Liver (tissue), 9 donors: ENCODE measurements around the gene TENT5C. TPM values are rescaled to one million over a fixed set of nuclear protein-coding genes. Genes with fewer than 3 reads are reported as not detected.

ENCODE experiments used
- DNase-seq: peaks from one replicate; pipeline ENCODE4 v3.0.0-alpha.2; 2017; ENCODE audit warnings: low spot score
- H3K27ac ChIP-seq, 2 donors: one replicate each; pipeline ENCODE4 v1.7.0; 2013; ENCODE audit warnings: inconsistent platforms in 2 of 2, low read length in 2 of 2, control low read depth in 1 of 2, low read depth in 1 of 2, mild to moderate bottlenecking in 1 of 2
- H3K27me3 ChIP-seq, 4 donors: one replicate each; pipeline versions ENCODE4 v1.6.1 to v1.7.0; 2013; ENCODE audit warnings: low read length in 3 of 4, inconsistent platforms in 1 of 4, mild to moderate bottlenecking in 1 of 4, moderate library complexity in 1 of 4; ENCODE audit not compliant: control insufficient read depth in 4 of 4, insufficient read depth in 4 of 4
- H3K36me3 ChIP-seq, 4 donors: one replicate each; pipeline versions ENCODE4 v1.6.1 to v1.7.0; 2013; ENCODE audit warnings: low read length in 3 of 4, mild to moderate bottlenecking in 3 of 4, low read depth in 1 of 4, moderate library complexity in 1 of 4; ENCODE audit not compliant: control insufficient read depth in 4 of 4, insufficient read depth in 3 of 4
- H3K4me1 ChIP-seq, 4 donors: one replicate each; pipeline versions ENCODE4 v1.6.1 to v1.7.0; 2013; ENCODE audit warnings: low read length in 3 of 4, mild to moderate bottlenecking in 3 of 4, moderate library complexity in 1 of 4; ENCODE audit not compliant: control insufficient read depth in 4 of 4, insufficient read depth in 4 of 4
- H3K4me3 ChIP-seq, 3 donors: one replicate each; pipeline versions ENCODE4 v1.6.1 to v1.7.0; 2013; ENCODE audit warnings: low read length in 3 of 3, control low read depth in 1 of 3, low read depth in 1 of 3, mild to moderate bottlenecking in 1 of 3
- H3K9ac ChIP-seq, 2 donors: one replicate each; pipeline ENCODE4 v1.7.0; 2013; ENCODE audit warnings: low read length in 2 of 2, mild to moderate bottlenecking in 2 of 2, moderate library complexity in 2 of 2, control low read depth in 1 of 2, low read depth in 1 of 2
- H3K9me3 ChIP-seq, 4 donors: one replicate each; pipeline versions ENCODE4 v1.6.1 to v1.7.0; 2013; ENCODE audit warnings: low read length in 3 of 4; ENCODE audit not compliant: control insufficient read depth in 4 of 4
- ATF3 ChIP-seq: IDR thresholded peaks from 2 replicates; pipeline ENCODE4 v1.6.1; 2016; ENCODE audit warnings: antibody characterized with exemption
- EGR1 ChIP-seq, 2 donors: IDR thresholded peaks; 2 replicates each; pipeline ENCODE4 v1.6.1; 2016 to 2018; ENCODE audit warnings: antibody characterized with exemption in 2 of 2, low read depth in 2 of 2
- FOXA1 ChIP-seq: IDR thresholded peaks from 2 replicates; pipeline ENCODE4 v1.6.1; 2016; ENCODE audit warnings: antibody characterized with exemption
- FOXA2 ChIP-seq: IDR thresholded peaks from 2 replicates; pipeline ENCODE4 v1.6.1; 2016; ENCODE audit warnings: antibody characterized with exemption
- GABPA ChIP-seq, 2 donors: IDR thresholded peaks in 1 of 2; conservative IDR thresholded peaks in 1 of 2; 2 replicates each; pipeline ENCODE4 v1.6.1; 2016; ENCODE audit warnings: antibody characterized with exemption in 2 of 2, mild to moderate bottlenecking in 1 of 2, moderate library complexity in 1 of 2
- HNF4A ChIP-seq, 2 donors: conservative IDR thresholded peaks; 2 replicates each; pipeline ENCODE4 v1.6.1; 2016; ENCODE audit warnings: antibody characterized with exemption in 2 of 2, mild to moderate bottlenecking in 2 of 2
- HNF4G ChIP-seq: IDR thresholded peaks from 2 replicates; pipeline ENCODE4 v1.6.1; 2016; ENCODE audit warnings: antibody characterized with exemption
- JUND ChIP-seq, 2 donors: IDR thresholded peaks; 2 replicates each; pipeline ENCODE4 v1.6.1; 2016; ENCODE audit warnings: antibody characterized with exemption in 2 of 2
- MAX ChIP-seq: IDR thresholded peaks from 2 replicates; pipeline ENCODE4 v1.6.1; 2016; ENCODE audit warnings: antibody characterized with exemption
- NR2F2 ChIP-seq: IDR thresholded peaks from 2 replicates; pipeline ENCODE4 v1.6.1; 2016; ENCODE audit warnings: antibody characterized with exemption
- RAD21 ChIP-seq, 2 donors: IDR thresholded peaks; 2 replicates each; pipeline ENCODE4 v1.6.1; 2016; ENCODE audit warnings: antibody characterized with exemption in 2 of 2, mild to moderate bottlenecking in 2 of 2
- RXRA ChIP-seq, 2 donors: IDR thresholded peaks; 2 replicates each; pipeline ENCODE4 v1.6.1; 2017 to 2018; ENCODE audit warnings: antibody characterized with exemption in 2 of 2, mild to moderate bottlenecking in 1 of 2
- SP1 ChIP-seq: IDR thresholded peaks from 2 replicates; pipeline ENCODE4 v1.6.1; 2018; ENCODE audit warnings: antibody characterized with exemption, mild to moderate bottlenecking
- TAF1 ChIP-seq: conservative IDR thresholded peaks from 2 replicates; pipeline ENCODE4 v1.6.1; 2016; ENCODE audit warnings: antibody characterized with exemption, mild to moderate bottlenecking
- YY1 ChIP-seq: IDR thresholded peaks from 2 replicates; pipeline ENCODE4 v1.6.1; 2016; ENCODE audit warnings: antibody characterized with exemption, mild to moderate bottlenecking
- ZBTB33 ChIP-seq: IDR thresholded peaks from 2 replicates; pipeline ENCODE4 v1.6.1; 2016; ENCODE audit warnings: antibody characterized with exemption
- WGBS: extraction: QIAGEN DNeasy Blood & Tissue Kit; methylation state at CpG from one replicate; pipeline ENCODE4 v1.1.7; 2013; 5-methylcytosine and 5-hydroxymethylcytosine counted together
- polyA plus RNA-seq, 2 donors: library from polyadenylated mRNA; stranded (reverse) in 1 of 2; unstranded in 1 of 2; fragments of 200-250 nt in 1 of 2; fragments of >200 nt in 1 of 2; fragmentation: Nextera tagmentation in 1 of 2; extraction: Ambion mirVana in 1 of 2; gene quantifications; one replicate each; pipeline versions ENCODE4 v1.2.1 to v1.2.3, GENCODE V29; 2013 to 2015
- total RNA-seq, 2 donors: library from RNA; depleted of rRNA; stranded (reverse); fragments of >200 nt; gene quantifications; one replicate each; pipeline ENCODE4 v1.2.3, GENCODE V29; 2014
- TF ChIP-seq, protein P1 (sequence below): IDR thresholded peaks from 2 replicates; pipeline ENCODE4 v1.6.1; 2016; ENCODE audit warnings: antibody characterized with exemption, mild to moderate bottlenecking
- TF ChIP-seq, protein P2 (sequence below): fragments of 150-350 bp; IDR thresholded peaks from 2 replicates; pipeline ENCODE4 v1.5.1; 2017; ENCODE audit warnings: improper control_type of control experiment, low read depth, low read length; ENCODE audit not compliant: missing input control
- donor health status: healthy.
- donor health status: healthy.
- donor health status: healthy.
- donor health status: healthy.
- donor health status: healthy.

The TENT5C gene
- total and polyA plus RNA-seq, 4 donors: 1.1 to 200 (median 4.8) TPM

- Histone ChIP-seq H3K36me3 (no peaks in the 10 kb centered on the region), H3K4me3 (no peak overlapping the region), H3K4me1 (no peaks in the 10 kb centered on the region), H3K9ac (no peak overlapping the region), H3K27me3 (no peaks in the 10 kb centered on the region), H3K27ac (no peak overlapping the region), H3K9me3 (no peaks in the 10 kb centered on the region)
- TF ChIP-seq MAX (no peak), RXRA (IDR thresholded peaks at IDR 0.05) (no peak)
- WGBS: 89% methylated on average over 6 of the region's 6 CpGs
- peak; percentile 8 for DNase-seq
Observed at GRCh38 chr1:117568999-117569398, 36.8 kb upstream of the TENT5C start.

- TF ChIP-seq TAF1 (no peak), NR2F2 (no peak), HNF4A (conservative IDR thresholded peaks at IDR 0.05) (no peak), FOXA2 (no peak), MAX (no peak), FOXA1 (no peak), ATF3 (no peak), EGR1 (IDR thresholded peaks at IDR 0.05; ENCODE audit: low read depth in 2 of 2) (no peak), YY1 (no peak), GABPA (IDR thresholded peaks at IDR 0.05 in 1 of 2, conservative IDR thresholded peaks at IDR 0.05 in 1 of 2) (no peak), HNF4G (no peak), RXRA (IDR thresholded peaks at IDR 0.05) (no peak), JUND (IDR thresholded peaks at IDR 0.05) (no peak), ZBTB33 (no peak), SP1 (no peak), RAD21 (IDR thresholded peaks at IDR 0.05) (no peak)
- TF ChIP-seq, protein P1, sequence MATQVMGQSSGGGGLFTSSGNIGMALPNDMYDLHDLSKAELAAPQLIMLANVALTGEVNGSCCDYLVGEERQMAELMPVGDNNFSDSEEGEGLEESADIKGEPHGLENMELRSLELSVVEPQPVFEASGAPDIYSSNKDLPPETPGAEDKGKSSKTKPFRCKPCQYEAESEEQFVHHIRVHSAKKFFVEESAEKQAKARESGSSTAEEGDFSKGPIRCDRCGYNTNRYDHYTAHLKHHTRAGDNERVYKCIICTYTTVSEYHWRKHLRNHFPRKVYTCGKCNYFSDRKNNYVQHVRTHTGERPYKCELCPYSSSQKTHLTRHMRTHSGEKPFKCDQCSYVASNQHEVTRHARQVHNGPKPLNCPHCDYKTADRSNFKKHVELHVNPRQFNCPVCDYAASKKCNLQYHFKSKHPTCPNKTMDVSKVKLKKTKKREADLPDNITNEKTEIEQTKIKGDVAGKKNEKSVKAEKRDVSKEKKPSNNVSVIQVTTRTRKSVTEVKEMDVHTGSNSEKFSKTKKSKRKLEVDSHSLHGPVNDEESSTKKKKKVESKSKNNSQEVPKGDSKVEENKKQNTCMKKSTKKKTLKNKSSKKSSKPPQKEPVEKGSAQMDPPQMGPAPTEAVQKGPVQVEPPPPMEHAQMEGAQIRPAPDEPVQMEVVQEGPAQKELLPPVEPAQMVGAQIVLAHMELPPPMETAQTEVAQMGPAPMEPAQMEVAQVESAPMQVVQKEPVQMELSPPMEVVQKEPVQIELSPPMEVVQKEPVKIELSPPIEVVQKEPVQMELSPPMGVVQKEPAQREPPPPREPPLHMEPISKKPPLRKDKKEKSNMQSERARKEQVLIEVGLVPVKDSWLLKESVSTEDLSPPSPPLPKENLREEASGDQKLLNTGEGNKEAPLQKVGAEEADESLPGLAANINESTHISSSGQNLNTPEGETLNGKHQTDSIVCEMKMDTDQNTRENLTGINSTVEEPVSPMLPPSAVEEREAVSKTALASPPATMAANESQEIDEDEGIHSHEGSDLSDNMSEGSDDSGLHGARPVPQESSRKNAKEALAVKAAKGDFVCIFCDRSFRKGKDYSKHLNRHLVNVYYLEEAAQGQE: no peak
- TF ChIP-seq, protein P2, sequence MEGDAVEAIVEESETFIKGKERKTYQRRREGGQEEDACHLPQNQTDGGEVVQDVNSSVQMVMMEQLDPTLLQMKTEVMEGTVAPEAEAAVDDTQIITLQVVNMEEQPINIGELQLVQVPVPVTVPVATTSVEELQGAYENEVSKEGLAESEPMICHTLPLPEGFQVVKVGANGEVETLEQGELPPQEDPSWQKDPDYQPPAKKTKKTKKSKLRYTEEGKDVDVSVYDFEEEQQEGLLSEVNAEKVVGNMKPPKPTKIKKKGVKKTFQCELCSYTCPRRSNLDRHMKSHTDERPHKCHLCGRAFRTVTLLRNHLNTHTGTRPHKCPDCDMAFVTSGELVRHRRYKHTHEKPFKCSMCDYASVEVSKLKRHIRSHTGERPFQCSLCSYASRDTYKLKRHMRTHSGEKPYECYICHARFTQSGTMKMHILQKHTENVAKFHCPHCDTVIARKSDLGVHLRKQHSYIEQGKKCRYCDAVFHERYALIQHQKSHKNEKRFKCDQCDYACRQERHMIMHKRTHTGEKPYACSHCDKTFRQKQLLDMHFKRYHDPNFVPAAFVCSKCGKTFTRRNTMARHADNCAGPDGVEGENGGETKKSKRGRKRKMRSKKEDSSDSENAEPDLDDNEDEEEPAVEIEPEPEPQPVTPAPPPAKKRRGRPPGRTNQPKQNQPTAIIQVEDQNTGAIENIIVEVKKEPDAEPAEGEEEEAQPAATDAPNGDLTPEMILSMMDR: no peak
- H3K36me3 ChIP-seq: no peaks in the 10 kb centered on the region
- no peaks in the 10 kb centered on the region for H3K4me1 ChIP-seq
- H3K27ac ChIP-seq: no peak overlapping the region
- WGBS: 78% methylated on average over 3 of the region's 3 CpGs
- no peaks in the 10 kb centered on the region for H3K9me3 ChIP-seq
- no peak overlapping the region for H3K9ac ChIP-seq
- no peak for DNase-seq
- no peak overlapping the region for H3K4me3 ChIP-seq
- H3K27me3 ChIP-seq: no peaks in the 10 kb centered on the region
Observed at GRCh38 chr1:117569856-117570255, 36.0 kb upstream of the TENT5C start.
